Measurements from ENCODE around the gene OR13J1.

The OR13J1 gene

DNA sequence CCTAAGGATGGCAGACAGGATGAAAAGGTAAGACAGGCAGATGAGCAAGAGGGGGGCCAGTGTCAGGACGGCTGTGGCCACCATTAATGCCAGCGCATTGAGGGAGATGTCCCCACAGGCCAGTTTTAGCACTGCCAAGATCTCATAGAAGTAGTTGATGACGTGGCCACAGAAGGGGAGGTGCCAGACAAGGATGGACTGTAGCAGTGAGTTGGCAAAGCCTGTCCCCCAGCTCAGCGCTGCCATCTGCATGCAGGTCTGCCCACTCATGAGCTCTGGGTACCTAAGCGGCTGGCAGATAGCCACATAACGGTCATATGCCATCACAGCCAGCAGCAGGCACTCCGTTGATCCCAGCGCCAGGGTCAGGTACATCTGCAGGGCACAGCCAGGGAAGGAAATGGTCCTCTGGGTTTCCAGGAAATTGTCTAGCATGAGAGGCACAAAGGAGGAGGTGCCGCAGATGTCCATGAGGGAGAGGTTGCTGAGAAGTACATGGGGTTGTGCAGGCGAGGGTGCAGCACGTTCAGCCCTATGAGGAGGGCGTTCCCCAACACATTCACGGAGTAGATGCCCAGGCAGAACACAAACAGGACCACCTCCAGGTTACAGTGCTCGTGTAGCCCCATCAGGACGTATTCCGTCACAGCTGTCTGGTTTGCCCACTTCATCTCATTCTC lies 10.8 kb downstream of the OR13J1 start:
- no peak for DNase-seq (ENCODE audit: insufficient read length, low spot score)
- no peak for FAIRE-seq
- TF ChIP-seq POLR2A (IDR thresholded peaks at IDR 0.05; ENCODE audit: low read depth, low read length) = no peak

DNA sequence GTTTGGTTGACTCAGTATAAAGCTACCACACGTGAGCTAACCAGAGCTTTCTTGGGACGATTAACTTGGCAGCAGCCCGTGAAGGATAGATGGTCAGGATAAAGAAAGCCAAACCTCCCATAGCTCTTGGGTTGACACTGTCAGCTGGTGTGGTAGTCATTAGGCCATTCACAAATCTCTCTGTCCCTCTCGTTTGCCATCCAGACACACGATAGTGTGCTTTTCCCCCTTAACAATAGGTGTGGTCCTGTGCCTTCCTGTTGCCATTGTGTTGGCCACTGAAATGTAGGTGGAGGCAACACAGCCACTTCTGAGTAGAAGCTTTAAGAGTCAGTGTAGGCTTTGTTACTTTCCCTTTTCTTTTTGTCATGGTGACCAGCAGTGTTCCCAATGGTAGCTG lies 11.7 kb downstream of the OR13J1 start:
- TF ChIP-seq POLR2A (IDR thresholded peaks at IDR 0.05; ENCODE audit: low read depth, low read length) = no peak
- no peak for FAIRE-seq
- no peak for DNase-seq (ENCODE audit: insufficient read length, low spot score)

DNA sequence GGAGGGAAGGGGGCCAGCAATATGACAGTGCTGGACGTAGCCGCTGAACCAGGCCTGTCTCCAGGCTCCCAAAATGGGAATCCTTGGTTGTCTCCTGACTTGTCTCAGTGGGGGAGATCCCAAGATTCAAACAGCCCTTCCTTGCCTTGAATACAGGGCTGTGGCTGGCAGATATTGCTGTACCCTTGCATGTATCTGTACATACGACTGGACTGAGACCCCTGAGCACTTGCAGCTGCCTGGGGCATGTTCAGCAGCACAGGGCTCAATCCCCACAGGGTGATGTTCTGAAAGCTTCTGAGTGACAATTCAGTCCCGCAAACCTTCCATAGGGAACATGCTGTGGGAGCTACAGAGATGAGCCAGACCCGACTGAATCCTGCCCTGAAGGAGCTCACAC lies 13.3 kb downstream of the OR13J1 start:
- no peak for TF ChIP-seq POLR2A (IDR thresholded peaks at IDR 0.05; ENCODE audit: low read depth, low read length)
- DNase-seq (ENCODE audit: insufficient read length, low spot score) = no peak
- FAIRE-seq = no peak

DNA sequence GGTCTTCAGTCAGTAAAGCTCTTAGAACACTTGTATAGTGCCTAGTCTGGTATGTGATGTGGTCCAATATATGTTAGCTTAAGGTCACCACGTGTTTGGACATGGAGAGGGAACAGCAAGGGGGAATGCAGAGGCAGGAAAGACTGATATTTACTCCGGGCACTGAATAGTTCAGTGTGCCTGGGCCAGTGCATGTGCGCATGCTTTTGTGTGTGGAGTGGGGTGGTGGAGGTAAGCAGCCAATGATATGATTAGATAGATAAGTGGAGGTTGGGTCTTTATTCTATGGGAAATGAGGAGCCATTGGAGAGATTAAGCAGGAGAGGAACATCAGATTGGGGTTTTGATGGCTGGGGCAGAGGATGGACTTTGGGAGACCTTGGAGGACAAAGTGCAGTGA lies 14.0 kb downstream of the OR13J1 start:
- no peak for DNase-seq (ENCODE audit: insufficient read length, low spot score)
- FAIRE-seq = no peak
- no peak for TF ChIP-seq POLR2A (IDR thresholded peaks at IDR 0.05; ENCODE audit: low read depth, low read length)

DNA sequence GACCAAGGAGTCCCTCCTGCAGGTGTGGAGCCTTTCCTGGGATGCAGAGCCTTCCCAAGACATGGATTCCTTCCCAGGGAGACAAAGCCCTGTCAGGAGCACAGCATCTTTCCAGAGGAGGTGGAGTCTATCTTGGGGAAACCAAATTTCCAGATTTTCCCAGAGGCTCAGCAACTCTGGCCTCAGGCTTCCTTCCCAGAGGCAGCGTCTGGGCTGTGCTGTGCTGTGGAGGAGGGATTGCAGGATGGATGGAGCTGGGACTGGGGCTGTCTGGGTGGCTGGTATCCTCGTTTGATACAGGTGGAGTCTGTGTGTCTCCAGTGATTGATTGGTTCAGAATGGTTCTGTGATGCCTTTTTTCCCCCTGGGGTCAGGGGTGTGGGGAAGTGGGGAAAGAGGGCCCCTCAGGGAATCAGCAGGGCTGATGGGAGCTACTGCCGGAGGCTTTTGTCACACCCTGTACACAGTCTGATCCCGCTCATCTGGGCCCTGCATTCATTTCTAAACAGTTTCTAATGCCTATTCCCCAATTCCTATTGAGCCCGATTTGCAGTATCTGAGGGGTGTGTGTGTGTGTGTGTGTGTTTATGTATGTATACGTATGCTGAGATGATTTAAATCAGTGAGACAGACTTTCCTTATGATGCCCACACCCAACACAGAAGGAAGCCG lies 16.0 kb downstream of the OR13J1 start:
- no peak for DNase-seq (ENCODE audit: insufficient read length, low spot score)
- no peak for TF ChIP-seq POLR2A (IDR thresholded peaks at IDR 0.05; ENCODE audit: low read depth, low read length)
- FAIRE-seq = no peak

DNA sequence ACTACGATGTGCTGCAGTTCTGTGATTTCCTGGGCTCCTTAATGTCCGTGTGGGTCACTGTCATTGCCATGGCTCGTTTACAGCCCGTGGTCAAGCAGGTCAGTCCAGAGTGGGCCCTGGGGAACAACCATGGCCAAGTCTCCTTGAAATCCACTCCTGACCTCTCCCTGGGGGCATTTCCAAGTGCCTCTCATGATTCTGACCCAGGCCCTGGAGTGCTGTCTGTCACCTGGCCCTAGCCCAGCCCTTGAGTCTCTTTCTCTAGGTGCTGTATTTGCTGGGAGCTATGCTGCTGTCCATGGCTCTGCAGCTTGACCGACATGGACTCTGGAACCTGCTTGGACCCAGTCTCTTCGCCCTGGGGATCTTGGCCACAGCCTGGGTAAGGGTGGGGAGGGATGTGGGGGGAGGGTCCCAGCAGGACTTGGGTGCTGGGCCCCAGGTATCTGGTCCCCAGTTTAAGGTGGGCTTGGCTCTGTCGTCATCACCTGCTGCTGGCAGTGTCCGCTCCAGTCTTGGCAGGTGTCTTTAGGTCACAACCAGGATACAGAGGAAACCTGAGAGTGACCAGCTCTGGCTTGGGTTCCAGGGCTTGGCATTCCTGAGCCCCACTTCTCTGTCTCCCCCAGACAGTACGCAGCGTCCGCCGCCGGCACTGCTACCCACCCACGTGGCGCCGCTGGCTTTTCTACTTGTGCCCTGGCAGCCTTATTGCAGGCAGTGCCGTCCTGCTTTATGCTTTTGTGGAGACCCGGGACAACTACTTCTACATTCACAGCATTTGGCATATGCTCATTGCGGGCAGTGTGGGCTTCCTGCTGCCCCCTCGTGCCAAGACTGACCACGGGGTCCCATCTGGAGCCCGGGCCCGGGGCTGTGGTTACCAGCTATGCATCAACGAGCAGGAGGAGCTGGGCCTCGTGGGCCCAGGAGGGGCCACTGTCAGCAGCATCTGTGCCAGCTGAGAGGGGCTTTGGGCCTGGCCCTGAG lies 17.0 kb downstream of the OR13J1 start:
- FAIRE-seq = no peak
- TF ChIP-seq POLR2A (IDR thresholded peaks at IDR 0.05; ENCODE audit: low read depth, low read length) = no peak
- no peak for DNase-seq (ENCODE audit: insufficient read length, low spot score)

DNA sequence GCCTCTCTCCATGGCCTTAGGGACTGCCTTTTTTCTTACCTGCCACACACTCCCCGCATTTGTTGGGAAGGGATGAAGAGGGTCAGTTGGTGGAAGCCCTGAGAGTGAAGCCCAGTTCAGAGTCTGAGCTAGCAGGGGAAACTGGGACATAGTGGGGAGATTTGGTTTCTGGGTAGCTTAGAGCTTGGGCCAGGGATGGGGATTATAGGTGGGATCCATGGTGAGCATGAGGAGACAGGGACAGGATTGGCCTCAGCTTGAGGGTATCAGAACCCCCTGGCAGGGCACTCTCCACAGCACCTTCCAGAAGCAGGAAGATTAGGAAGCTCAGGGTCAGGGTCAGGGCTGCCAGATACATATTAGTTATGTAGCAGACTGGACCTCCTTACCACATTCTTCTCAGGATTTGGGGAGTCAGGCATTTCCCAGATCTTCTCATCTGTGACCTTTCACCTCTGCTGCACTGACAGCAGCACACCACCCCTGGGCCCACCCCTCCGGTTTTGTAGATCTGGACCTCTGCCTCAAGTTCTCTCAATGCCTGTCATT lies 17.9 kb downstream of the OR13J1 start:
- FAIRE-seq (no peak), DNase-seq (ENCODE audit: insufficient read length, low spot score) (no peak)
- no peak for TF ChIP-seq POLR2A (IDR thresholded peaks at IDR 0.05; ENCODE audit: low read depth, low read length)

DNA sequence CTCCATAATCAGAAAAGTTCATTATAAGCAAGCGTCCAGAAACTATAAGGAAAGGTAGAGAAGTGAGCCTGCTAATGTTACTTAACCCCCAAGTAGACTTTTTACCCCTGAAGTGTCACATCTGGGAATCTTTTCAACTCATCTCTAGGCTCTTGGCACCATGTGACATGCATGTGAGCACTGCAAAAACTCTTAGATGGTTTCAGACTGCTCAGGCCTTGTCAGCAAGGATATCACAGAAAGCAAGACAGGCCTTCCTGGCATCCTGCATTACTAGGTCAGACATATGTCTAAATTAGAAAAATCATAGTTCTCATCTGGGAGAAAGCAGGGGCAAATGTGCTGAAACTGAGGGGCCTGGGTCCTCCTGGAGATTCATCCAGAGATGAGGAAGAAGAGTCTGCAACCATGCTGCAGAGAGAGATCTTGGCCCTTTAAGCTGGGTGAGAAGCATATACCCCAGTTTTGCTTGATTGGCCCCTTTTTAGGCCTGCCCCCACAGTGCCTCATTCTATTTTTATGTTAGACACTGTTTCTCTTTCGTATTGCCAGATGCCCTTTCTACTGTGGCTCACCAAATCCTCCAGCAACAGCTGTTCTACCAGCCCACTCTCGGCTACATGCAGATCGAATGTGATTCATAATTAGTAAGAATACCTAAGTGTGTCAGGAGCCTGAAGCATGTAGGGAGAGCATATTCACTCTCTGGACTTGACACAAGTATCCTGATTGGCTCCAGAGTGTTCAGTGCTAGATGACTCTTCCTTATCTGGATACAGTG lies 22.2 kb downstream of the OR13J1 start:
- TF ChIP-seq POLR2A (IDR thresholded peaks at IDR 0.05; ENCODE audit: low read depth, low read length) = no peak
- FAIRE-seq = peak; percentile 84
- DNase-seq (ENCODE audit: insufficient read length, low spot score) = peak; percentile 68

DNA sequence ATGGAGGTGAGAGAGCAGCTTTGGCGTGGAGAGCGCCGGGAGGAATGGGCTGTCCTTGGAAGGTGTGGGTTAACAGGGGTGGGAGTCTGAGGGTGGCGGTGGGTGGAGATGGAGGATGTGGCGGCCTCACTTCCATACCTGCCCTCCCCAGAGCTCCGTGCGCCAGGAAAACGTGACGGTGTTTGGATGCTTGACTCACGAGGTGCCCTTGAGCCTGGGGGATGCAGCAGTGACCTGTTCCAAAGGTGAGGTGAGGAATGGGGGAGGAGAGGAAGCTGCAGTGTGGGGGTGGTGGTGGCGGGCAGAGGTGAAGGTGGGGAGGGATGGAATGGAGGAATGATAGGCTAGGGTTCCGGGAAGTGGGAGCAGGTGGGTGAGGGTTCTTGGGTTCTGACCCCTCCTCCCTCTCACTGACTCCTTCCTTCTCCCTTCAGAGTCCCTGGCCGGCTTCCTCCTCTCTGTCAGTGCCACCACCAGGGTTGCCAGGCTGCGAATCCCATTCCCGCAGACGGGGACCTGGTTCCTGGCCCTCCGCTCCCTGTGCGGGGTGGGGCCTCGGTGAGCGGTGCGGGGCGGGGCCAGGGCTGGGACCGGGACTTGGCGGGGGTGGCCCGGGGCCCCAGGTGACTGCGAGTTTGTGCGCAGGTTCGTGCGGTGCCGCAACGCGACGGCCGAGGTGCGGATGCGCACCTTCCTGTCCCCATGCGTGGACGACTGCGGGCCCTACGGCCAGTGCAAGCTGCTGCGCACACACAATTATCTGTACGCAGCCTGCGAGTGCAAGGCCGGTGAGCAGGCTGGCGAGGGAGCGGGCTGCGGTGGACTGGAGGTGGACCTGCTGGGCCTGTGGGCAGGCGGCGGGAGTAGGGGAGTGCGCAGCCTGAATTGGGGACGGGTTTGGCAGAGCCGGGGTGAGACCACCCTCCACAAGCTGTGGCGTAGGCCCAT lies 24.1 kb downstream of the OR13J1 start:
- TF ChIP-seq POLR2A (IDR thresholded peaks at IDR 0.05; ENCODE audit: low read depth, low read length) = no peak
- FAIRE-seq (no peak), DNase-seq (ENCODE audit: insufficient read length, low spot score) (no peak)

DNA sequence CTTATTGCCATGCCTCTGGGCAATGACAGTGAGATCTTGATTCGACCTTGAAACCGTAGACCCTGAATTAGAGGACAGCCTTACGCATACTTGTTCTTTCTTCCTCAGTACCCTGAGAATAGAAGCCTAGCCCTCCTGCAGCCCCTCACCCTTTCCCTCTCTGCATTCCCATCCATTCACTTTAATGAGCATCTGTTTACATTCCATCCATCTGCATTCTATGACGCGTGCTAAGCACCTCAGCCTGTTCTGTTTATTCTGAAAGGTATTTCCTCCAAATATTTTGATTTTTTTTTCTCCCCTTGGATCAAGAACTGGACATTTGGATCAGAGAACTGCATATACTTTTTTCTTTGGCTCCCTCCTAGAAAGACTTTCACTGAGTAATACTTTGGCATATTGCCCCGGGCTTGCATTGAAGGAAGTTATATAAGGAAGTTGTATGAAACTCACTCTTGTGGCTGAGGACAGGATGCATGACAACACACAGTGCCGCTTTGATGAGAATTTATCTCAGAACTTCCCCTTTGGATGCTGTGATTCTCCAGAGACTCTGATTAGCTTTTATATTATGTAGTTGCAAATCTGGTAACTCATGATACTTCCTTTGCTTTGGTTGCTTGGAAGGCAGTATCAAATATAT lies 25.5 kb downstream of the OR13J1 start:
- TF ChIP-seq POLR2A (IDR thresholded peaks at IDR 0.05; ENCODE audit: low read depth, low read length) = no peak
- DNase-seq (ENCODE audit: insufficient read length, low spot score) = peak; percentile 63

DNA sequence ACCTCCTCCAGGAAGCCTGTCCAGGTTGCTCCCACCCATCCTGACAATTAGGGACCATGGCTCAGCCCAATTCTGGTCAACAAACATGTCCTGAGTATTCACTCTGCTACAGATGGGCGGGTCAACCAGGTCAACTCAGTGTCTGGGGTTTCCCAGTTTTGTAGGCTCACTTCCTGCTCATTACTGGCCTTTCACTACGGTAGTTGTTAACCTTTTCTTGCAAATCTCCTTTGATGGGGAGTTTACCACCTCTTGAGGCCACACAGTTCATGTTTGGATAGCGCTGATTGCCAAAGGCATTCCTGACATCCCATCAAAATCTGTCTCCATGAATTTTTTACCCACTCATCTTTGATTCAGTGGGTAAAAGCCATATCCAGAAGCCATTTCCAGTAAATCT lies 27.4 kb downstream of the OR13J1 start:
- TF ChIP-seq POLR2A (IDR thresholded peaks at IDR 0.05; ENCODE audit: low read depth, low read length) = no peak
- FAIRE-seq (no peak), DNase-seq (ENCODE audit: insufficient read length, low spot score) (no peak)

More for the DNA sequence above, 25.5 kb downstream of the OR13J1 start:
- FAIRE-seq = no peak

All from H54 (cell line).